WTC11 (cell line): ENCODE data around the gene ADIPOR2. TPM values are rescaled to one million over a fixed set of nuclear protein-coding genes. Genes with fewer than 3 reads are reported as not detected.
"Not testable (repeated sequence)": the region's sequence is repeated elsewhere in the genome, so short reads cannot be mapped to it uniquely, and the experiment has no call there.

Experiments
- ATAC-seq: fragments of 200-7000 bp; cut with Tn5 transposase; 2 replicates; pipeline ENCODE4 v1.10.0; 2021; ENCODE audit warnings: mild to moderate bottlenecking, moderate library complexity
- CTCF ChIA-PET: fragments of 300-600 bp; sonication (Branson Sonifier 250); formaldehyde crosslinking; loops from one replicate; lab custom pipeline; 2021; ENCODE audit warnings: antibody characterized with exemption; lab: Charles Lee
- POLR2A ChIA-PET: fragments of 350-600 bp; sonication (Branson Sonifier 250); formaldehyde crosslinking; loops from one replicate; lab custom pipeline; 2021; ENCODE audit warnings: antibody characterized with exemption; lab: Charles Lee
- DNase-seq: peaks from one replicate; pipeline ENCODE4 v3.0.0; 2021; ENCODE audit warnings: low spot score
- H3K27ac Mint-ChIP-seq: 2 replicates; pipeline ENCODE4 v1.8.0; 2021; ENCODE audit warnings: mixed read lengths
- H3K27me3 Mint-ChIP-seq: 2 replicates; pipeline ENCODE4 v1.8.0; 2021; ENCODE audit warnings: low read depth, mild to moderate bottlenecking, moderate library complexity, mixed read lengths
- H3K36me3 Mint-ChIP-seq: 2 replicates; pipeline ENCODE4 v1.8.0; 2021; ENCODE audit warnings: mixed read lengths
- H3K4me1 Mint-ChIP-seq: 2 replicates; pipeline ENCODE4 v1.8.0; 2022; ENCODE audit warnings: mixed read lengths
- H3K4me3 Mint-ChIP-seq: 2 replicates; pipeline ENCODE4 v1.8.0; 2021; ENCODE audit warnings: mild to moderate bottlenecking, moderate library complexity, mixed read lengths
- H3K9me3 Mint-ChIP-seq: 2 replicates; pipeline ENCODE4 v1.8.0; 2021; ENCODE audit warnings: mixed read lengths
- ATF3 ChIP-seq: sonication (generic); formaldehyde crosslinking; conservative IDR thresholded peaks from 2 replicates; pipeline ENCODE4 v1.8.1; 2022; ENCODE audit warnings: mild to moderate bottlenecking, missing genetic modification reagents
- CREM ChIP-seq: sonication (generic); formaldehyde crosslinking; IDR thresholded peaks from 2 replicates; pipeline ENCODE4 v1.8.1; 2022; ENCODE audit warnings: mild to moderate bottlenecking, missing genetic modification reagents, moderate library complexity
- ETV6 ChIP-seq: sonication (generic); formaldehyde crosslinking; IDR thresholded peaks from 2 replicates; pipeline ENCODE4 v1.8.1; 2022; ENCODE audit warnings: mild to moderate bottlenecking, missing genetic modification reagents
- HMGA2 ChIP-seq: fragments of 250-450 bp; sonication (Bioruptor Pico); IDR thresholded peaks from 2 replicates; pipeline ENCODE4 v1.4.0; 2021; ENCODE audit warnings: mild to moderate bottlenecking, moderate library complexity
- IRF2 ChIP-seq: sonication (generic); formaldehyde crosslinking; IDR thresholded peaks from 2 replicates; pipeline ENCODE4 v1.8.0; 2022; ENCODE audit warnings: low read depth, missing genetic modification reagents, borderline replicate concordance
- MLX ChIP-seq: sonication (generic); formaldehyde crosslinking; IDR thresholded peaks from 2 replicates; pipeline ENCODE4 v1.8.1; 2023; ENCODE audit warnings: mild to moderate bottlenecking, missing genetic modification reagents, moderate library complexity
- NR1H2 ChIP-seq: sonication (generic); formaldehyde crosslinking; IDR thresholded peaks from 2 replicates; pipeline ENCODE4 v1.9.0; 2021; ENCODE audit warnings: mild to moderate bottlenecking, moderate library complexity, missing genetic modification reagents
- NR2C2 ChIP-seq: sonication (generic); formaldehyde crosslinking; IDR thresholded peaks from 2 replicates; pipeline ENCODE4 v1.8.0; 2022; ENCODE audit warnings: mild to moderate bottlenecking, missing genetic modification reagents
- OVOL2 ChIP-seq: fragments of 250-450 bp; sonication (Bioruptor Pico); IDR thresholded peaks from 2 replicates; pipeline ENCODE4 v1.9.0; 2021; ENCODE audit warnings: mild to moderate bottlenecking, borderline replicate concordance
- PREB ChIP-seq: sonication (generic); formaldehyde crosslinking; IDR thresholded peaks from 2 replicates; pipeline ENCODE4 v1.8.1; 2022; ENCODE audit warnings: mild to moderate bottlenecking, missing genetic modification reagents, moderate library complexity, borderline replicate concordance
- ZBTB43 ChIP-seq: sonication (generic); formaldehyde crosslinking; IDR thresholded peaks from 2 replicates; pipeline ENCODE4 v1.8.1; 2023; ENCODE audit warnings: mild to moderate bottlenecking, missing genetic modification reagents
- ZNF121 ChIP-seq: sonication (generic); formaldehyde crosslinking; IDR thresholded peaks from 2 replicates; pipeline ENCODE4 v1.8.0; 2023; ENCODE audit warnings: missing genetic modification reagents
- ZNF425 ChIP-seq: fragments of 250-450 bp; sonication (Bioruptor Pico); conservative IDR thresholded peaks from 2 replicates; pipeline ENCODE4 v1.9.0; 2021; ENCODE audit warnings: mild to moderate bottlenecking
- total RNA-seq: library from RNA; stranded (reverse); gene quantifications from 3 replicates; pipeline ENCODE4 v1.2.3, GENCODE V29; 2021

Gene ADIPOR2
- total RNA-seq, 1 experiment from 2014 or later: 38.4 TPM

GRCh38 chr12:1692895-1693610 lies 2.2 kb downstream of the ADIPOR2 start:
- no peak for TF ChIP-seq CREM (CRISPR knock-in tag)
- no peak for TF ChIP-seq IRF2 (CRISPR knock-in tag)
- TF ChIP-seq ETV6 (CRISPR knock-in tag): no peak
- TF ChIP-seq NR2C2: no peak
- TF ChIP-seq NR1H2 (CRISPR knock-in tag): no peak
- TF ChIP-seq MLX (CRISPR knock-in tag): no peak
- no peak for TF ChIP-seq ATF3 (CRISPR knock-in tag)
- no peak for TF ChIP-seq OVOL2
- TF ChIP-seq PREB (CRISPR knock-in tag): no peak
- DNase-seq: no peak
- no peaks in the 10 kb centered on the region for H3K27me3 Mint-ChIP-seq
- 0 out of 2 replicates have a peak overlapping the region, but pooled peaks have one; percentile 99 for H3K4me3 Mint-ChIP-seq
- ATAC-seq: no peak
- no peak overlapping the region for H3K27ac Mint-ChIP-seq
- CTCF ChIA-PET: interaction anchor here (0.7 kb wide), 1 partner anchor 197 kb away, joined by 3 read pairs; no protein-coding TSS in a partner anchor
- H3K36me3 Mint-ChIP-seq: peaks cover 9% of the 10 kb centered on the region
- H3K4me1 Mint-ChIP-seq: peaks cover 24% of the 10 kb centered on the region
- H3K9me3 Mint-ChIP-seq: no peaks in the 10 kb centered on the region
- POLR2A ChIA-PET: no interaction called here

GRCh38 chr12:1695097-1695496 lies 4.2 kb downstream of the ADIPOR2 start:
- TF ChIP-seq ZNF121: 0 out of 2 replicates have a peak, but pooled peaks have one; percentile 37
- TF ChIP-seq, all 79 proteins: peak for 1; not testable (repeated sequence) for 78
- H3K4me1 Mint-ChIP-seq: peaks cover 26% of the 10 kb centered on the region
- H3K4me3 Mint-ChIP-seq, H3K9me3 Mint-ChIP-seq, H3K27me3 Mint-ChIP-seq, CTCF ChIA-PET, H3K36me3 Mint-ChIP-seq, ATAC-seq, DNase-seq, H3K27ac Mint-ChIP-seq, POLR2A ChIA-PET: not testable (repeated sequence)

- no peak overlapping the region for H3K27ac Mint-ChIP-seq
- peaks cover 3% of the 10 kb centered on the region; the same call in 1 of the 2 replicates for H3K9me3 Mint-ChIP-seq
- TF ChIP-seq ZNF425 (CRISPR knock-in tag) (no peak), ZBTB43 (no peak), HMGA2 (no peak)
- no peaks in the 10 kb centered on the region for H3K27me3 Mint-ChIP-seq
- DNase-seq (no peak), ATAC-seq (no peak)
- H3K4me3 Mint-ChIP-seq: no peak overlapping the region
- H3K36me3 Mint-ChIP-seq: peaks cover 13% of the 10 kb centered on the region
- ChIA-PET CTCF (interaction anchor here (1.7 to 3.9 kb wide), 2 partner anchors 95 to 244 kb away, joined by 7 to 27 read pairs; no protein-coding TSS in a partner anchor), POLR2A (no interaction called here)
- H3K4me1 Mint-ChIP-seq: peaks cover 24% of the 10 kb centered on the region
These were observed 5.2 kb downstream of the ADIPOR2 start for GRCh38 chr12:1695886-1696670.
